Activated gamma-delta T cell treated with Interleukin-2 at 50 U/mL for 16 hours (primary cell): ENCODE data around the gene WDR11.

ENCODE experiments used
- DNase-seq: peaks from one replicate; pipeline ENCODE4 v3.0.0-alpha.2; 2020

WDR11 gene, protein sequence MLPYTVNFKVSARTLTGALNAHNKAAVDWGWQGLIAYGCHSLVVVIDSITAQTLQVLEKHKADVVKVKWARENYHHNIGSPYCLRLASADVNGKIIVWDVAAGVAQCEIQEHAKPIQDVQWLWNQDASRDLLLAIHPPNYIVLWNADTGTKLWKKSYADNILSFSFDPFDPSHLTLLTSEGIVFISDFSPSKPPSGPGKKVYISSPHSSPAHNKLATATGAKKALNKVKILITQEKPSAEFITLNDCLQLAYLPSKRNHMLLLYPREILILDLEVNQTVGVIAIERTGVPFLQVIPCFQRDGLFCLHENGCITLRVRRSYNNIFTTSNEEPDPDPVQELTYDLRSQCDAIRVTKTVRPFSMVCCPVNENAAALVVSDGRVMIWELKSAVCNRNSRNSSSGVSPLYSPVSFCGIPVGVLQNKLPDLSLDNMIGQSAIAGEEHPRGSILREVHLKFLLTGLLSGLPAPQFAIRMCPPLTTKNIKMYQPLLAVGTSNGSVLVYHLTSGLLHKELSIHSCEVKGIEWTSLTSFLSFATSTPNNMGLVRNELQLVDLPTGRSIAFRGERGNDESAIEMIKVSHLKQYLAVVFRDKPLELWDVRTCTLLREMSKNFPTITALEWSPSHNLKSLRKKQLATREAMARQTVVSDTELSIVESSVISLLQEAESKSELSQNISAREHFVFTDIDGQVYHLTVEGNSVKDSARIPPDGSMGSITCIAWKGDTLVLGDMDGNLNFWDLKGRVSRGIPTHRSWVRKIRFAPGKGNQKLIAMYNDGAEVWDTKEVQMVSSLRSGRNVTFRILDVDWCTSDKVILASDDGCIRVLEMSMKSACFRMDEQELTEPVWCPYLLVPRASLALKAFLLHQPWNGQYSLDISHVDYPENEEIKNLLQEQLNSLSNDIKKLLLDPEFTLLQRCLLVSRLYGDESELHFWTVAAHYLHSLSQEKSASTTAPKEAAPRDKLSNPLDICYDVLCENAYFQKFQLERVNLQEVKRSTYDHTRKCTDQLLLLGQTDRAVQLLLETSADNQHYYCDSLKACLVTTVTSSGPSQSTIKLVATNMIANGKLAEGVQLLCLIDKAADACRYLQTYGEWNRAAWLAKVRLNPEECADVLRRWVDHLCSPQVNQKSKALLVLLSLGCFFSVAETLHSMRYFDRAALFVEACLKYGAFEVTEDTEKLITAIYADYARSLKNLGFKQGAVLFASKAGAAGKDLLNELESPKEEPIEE

GRCh38 chr10:120850911-120851865 is at the start of gene WDR11:
TSS of gene WDR11 (plus strand) at chr10:120851362. CDS start at chr10:120851421, 59 bp downstream.
- peak; percentile 54 for DNase-seq

GRCh38 chr10:120802935-120803334 is 48.2 kb upstream of the WDR11 start:
- no peak for DNase-seq

DNA sequence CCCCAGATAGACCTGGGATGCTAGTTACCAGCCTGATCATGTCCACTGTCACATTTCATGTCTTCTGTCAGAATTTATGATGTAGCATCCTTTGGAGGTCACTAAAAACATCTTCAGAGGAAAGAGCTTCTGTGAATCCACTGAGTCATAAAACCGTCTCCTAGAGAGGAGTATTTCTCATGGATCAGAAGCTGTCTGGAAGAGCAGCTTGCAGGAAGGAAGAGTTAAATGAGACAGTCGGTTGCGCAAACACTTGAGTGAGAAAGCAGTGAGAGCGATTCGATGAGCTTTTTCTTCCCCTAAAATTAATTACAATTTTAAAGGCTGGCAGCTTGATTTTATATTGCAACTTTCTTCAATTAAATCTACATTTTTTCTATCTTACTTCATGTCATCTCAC is 47.2 kb upstream of the WDR11 start:
- DNase-seq = no peak

GRCh38 chr10:120805014-120805812 is 45.9 kb upstream of the WDR11 start:
- no peak for DNase-seq

DNA sequence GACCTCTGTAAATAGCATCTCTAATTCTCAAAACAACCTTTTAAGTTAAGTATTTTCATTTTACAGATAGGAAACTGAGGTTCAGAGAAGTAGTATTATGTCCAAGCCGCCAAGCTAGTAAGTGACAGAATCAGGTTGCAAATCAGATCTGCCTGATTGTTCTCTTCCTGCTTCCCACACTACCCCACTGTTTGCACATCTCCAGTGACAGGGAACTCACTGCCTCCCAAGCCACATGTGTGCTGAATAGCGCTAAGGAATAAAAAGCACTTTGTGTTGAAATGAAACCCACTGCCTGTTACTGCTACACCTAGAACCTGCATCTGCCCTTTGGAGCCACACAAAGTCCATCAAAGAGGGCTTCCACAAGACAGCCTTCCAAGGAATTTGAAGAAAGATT is 45.1 kb upstream of the WDR11 start:
- DNase-seq = no peak

GRCh38 chr10:120810298-120810697 is 40.9 kb upstream of the WDR11 start:
- no peak for DNase-seq

- DNase-seq = no peak
These were observed 38.1 kb upstream of the WDR11 start for GRCh38 chr10:120813085-120813484.

GRCh38 chr10:120818301-120818700 is 32.9 kb upstream of the WDR11 start:
- DNase-seq = no peak

DNA sequence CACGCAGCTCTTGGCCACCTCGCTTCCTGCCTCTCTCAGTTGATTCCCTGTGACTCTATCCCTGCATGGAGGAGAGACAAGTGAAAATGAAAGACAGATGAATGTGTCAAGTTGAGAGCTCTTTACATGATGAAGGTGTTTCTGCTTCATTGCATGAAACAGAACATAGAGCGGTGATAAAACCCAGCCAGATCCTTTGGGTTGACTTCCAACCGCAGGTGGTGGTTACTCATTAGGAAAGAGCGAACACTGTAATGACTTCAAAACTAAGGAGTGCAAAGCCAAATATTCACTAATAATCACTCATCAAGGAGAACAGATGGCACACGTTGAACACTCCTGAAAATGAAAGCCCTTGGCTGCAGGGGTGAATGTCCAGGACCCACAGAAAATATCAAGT is 31.8 kb upstream of the WDR11 start:
- no peak for DNase-seq

DNA sequence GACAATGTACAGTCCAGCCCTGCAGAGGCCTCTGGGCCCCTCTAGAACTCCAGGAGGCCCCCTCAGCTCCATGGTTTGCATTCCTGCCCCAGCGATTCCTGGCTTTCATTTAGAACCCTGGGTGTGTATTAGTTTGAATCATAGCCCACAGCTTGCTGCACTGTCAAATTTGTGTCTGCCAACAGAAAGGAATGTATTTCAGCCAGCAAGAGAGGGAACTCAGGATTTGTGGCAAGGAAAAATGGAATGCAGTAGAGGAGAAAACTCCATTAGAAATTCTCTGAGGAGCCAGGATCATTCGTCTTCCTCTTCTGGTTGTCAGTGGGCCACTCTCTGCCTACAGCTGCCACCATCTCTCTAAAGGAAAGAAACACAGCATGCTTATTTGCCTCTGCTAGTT is 27.9 kb upstream of the WDR11 start:
- DNase-seq = no peak

GRCh38 chr10:120824881-120825309 is 26.3 kb upstream of the WDR11 start:
- no peak for DNase-seq

DNA sequence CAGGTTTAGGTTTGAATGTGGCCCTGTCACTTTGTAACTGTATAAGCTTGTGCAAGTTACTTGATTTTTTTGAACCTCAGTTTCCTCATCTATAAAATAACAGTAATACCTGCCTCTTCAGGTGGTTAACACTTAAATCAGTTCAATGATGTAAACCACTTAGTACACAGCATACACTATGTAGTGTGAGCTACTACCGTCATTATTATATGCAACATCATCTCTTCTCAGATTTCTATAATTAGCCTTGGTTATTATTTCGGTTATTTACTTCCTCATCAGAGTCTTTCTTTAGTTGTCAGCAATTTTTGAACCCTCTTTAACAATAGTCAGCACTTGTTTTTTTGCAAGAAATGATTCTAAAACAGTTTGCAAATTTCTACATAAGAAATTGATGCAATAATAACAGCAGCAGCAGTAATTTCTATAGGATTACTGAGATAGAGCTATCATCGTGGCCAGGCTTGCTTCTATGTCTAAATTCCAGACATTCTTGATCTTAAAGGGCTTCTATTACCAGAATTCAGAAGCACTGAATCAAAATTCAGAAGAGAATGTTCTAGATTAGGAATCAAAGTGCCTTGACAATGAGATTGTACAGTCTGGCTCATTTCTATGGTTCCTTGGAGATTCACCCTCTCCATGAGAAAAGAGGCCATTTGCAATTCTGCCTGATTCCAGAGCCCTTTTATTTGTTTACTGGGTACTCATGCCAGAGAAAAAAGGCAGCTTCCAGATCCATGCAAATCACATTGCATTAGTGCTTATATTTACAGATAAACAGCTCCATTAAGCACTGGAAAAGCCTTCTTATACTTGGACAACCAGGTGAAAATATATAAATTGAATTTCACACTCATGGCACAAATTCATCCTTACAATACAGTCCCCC is 25.0 kb upstream of the WDR11 start:
- DNase-seq = no peak

- no peak for DNase-seq
These were observed 23.8 kb upstream of the WDR11 start for GRCh38 chr10:120827251-120827875.

GRCh38 chr10:120828763-120829319 is 22.3 kb upstream of the WDR11 start:
- no peak for DNase-seq

DNA sequence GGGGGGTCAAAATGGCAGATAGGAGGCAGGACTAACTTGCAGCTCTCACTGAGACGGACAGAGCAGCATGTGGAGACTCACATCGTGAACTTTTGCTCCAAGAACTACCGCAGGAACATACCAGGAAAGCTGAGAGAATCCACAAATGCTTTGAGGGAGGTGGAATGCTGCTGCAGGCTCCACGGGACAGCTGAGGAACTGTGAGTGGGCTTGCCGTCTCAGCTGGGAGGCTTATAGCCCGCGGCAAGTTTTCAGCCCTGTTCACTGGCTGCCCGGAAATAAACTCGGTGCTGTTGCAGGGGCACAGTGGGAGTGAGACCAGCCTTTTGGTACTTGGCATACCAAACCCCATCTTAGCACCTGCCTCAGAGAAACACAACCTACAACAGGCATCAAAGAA is 19.1 kb upstream of the WDR11 start:
- DNase-seq = no peak

DNA sequence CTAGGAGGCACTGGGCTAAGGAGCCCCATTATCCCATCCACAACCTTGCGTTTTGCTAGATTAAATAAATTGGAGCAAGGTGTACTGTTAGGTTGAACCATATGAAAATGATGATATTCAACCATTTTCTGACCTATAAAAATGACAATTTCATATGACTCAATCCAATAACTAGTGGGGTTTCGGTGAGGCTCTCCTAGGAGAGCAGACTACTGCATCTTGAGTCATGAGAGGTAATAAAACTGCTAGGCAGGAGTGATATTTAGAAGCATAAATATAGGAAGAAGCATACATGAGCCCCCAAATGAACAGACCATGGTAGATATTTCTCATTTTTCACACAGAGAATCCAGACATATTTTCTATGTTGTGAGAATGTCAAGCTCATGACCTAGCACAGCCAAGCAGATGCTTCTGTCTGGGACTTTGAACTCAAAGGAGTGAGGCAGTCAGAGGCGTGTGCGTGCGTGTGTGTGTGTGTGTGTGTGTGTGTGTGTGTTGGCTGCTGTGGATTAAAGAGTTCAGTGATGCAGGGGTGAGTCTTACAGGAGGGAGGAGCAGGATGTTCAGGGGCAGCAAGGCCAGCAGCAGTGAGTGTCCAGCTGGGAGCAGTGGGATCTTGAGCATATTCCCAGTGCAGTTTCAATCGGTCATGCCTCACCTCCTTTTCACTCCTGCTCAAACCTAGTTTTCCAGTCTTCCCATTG is 17.8 kb upstream of the WDR11 start:
- DNase-seq = no peak

DNA sequence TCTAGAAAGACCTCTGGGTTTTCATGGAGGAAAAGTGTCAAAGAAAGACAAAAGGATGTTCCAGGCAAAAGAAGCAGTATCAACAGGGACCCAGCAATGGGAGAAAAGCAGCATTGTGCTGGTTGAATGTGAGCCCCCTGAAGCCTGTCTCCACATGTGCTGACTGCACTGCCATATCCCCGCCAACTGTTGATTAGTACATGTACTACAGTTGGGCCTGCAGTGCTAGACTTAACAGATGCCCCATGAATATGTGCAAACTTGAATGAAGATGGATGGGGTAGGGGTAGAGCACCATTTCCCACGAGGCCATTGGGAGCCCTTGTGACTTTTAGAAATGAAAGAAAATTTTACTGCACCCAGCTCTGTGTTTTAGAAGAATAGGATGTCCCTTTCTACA is 15.6 kb upstream of the WDR11 start:
- no peak for DNase-seq

DNA sequence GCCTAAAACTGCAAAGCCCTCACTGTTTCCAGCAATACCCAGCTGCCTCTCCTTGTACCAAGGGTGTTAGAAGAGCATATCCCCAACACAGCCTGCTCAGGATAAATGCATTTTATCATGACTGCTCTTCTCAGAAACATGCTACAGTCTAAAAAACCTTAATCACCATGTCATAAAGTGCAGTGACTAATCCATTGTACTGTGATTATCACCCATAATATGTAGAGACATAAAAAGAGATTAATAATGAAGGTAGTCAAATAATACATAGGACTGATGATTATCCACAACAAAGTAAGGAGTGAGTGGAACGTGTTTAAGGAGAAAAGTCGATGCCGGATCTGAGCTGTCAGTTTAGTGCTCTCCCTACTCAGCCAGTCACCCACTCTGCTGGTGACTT is 12.2 kb upstream of the WDR11 start:
- no peak for DNase-seq
